ENCODE results near the gene VAV2. TPM values are rescaled to one million over a fixed set of nuclear protein-coding genes. Genes with fewer than 3 reads are reported as not detected.

VAV2 gene
- total and polyA plus RNA-seq, 4 donors = 4.9 to 26.4 (median 17.0) TPM

DNA sequence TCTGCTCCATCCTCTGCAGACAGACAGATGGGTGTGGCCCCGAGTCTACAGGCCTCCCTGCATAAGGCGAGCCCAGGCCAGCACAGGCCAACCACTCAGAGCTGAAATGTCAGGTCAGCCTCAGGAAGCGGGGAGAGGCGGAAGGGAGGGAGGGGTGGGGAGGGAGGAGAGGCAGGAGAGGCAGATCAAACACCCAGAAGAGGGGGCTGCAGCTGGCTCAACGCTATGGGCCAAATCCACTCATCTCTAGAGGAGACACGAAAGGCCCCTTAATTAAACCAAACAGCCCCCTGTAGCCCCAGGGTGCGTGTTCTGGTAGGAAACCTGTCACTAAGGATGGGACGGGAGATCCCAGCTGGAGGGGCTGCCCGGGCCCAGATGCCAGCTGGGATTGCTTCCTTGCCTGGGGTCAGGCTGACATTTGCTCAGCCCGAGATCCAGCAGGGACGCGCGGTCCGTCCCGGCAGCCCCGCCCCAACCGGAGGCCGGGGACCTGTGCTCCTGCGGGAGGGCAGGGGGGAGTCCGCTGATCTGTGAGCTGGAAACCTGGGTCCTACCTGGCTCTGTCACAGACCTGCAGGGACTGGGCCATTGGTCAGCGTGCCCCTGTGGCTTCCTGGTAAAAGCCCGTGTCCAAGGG lies 156.7 kb downstream of the VAV2 start:
- 90% methylated on average over 22 of the region's 22 CpGs for WGBS
- no peak overlapping the region for H3K9ac ChIP-seq (ENCODE audit: low read depth in 1 of 2, low read length in 2 of 2)
- no peak for DNase-seq (ENCODE audit: low spot score)
- no peak overlapping the region for H3K27ac ChIP-seq (ENCODE audit: low read depth in 1 of 2, low read length in 2 of 2)
- no peaks in the 10 kb centered on the region for H3K27me3 ChIP-seq (ENCODE audit: control insufficient read depth in 4 of 4, insufficient read depth in 4 of 4, low read length in 3 of 4)
- H3K36me3 ChIP-seq (ENCODE audit: control insufficient read depth in 4 of 4, insufficient read depth in 3 of 4, low read depth in 1 of 4, low read length in 3 of 4) = peaks cover 0 to 9% (median 4%) of the 10 kb centered on the region in 4 donors
- H3K9me3 ChIP-seq (ENCODE audit: control insufficient read depth in 4 of 4, low read length in 3 of 4) = no peaks in the 10 kb centered on the region
- H3K4me3 ChIP-seq (ENCODE audit: low read depth in 1 of 3, low read length in 3 of 3) = no peak overlapping the region
- TF ChIP-seq GABPA (IDR thresholded peaks at IDR 0.05 in 1 of 2, conservative IDR thresholded peaks at IDR 0.05 in 1 of 2) (no peak), RAD21 (IDR thresholded peaks at IDR 0.05) (no peak), NR2F2 (IDR thresholded peaks at IDR 0.05) (no peak), FOXA1 (IDR thresholded peaks at IDR 0.05) (no peak)
- H3K4me1 ChIP-seq (ENCODE audit: control insufficient read depth in 4 of 4, insufficient read depth in 4 of 4, low read length in 3 of 4) = peaks cover 0 to 6% (median 1%) of the 10 kb centered on the region in 4 donors

DNA sequence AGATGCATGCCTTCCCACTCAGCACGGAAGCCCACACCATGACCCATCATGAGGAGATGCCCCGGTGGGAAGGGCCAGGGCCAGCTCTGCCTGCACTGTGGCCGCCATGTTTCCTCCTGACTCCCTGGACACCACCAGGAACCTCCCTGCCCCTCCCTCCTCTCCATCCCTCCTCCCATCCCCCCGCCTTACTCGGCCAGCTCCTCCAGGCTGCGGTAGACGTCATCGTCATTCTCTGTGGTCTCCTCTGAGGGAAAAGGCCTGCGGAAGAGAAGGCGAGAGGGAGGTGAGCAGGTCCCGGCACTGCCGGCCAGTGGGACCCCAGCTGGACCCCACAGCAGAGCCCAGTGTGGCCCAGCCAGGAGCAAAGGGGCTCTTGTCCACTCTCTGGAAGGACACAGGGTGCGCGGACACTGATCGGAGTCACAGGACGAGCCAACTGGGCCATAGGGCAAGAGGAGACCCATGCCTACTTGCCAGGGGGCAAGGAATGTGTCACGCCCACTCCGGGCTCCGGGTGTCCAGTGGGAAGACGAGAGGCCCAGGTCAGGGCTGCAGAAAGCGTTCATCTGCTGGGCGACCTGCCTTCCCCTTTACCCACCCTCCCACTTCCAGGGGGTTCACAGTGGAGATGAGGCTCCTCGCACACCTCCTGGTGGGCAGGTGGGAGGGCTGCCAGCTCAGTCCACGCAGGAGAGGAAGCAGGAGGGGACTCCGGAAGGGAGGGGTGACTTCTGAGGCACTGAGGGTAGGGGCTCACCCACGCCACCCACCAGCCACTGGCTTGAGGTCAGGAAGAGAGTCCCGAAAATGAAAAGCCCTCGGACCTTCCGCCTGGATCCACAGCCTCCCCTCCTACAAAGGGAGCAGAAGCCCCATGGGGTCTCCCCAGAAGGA lies 157.8 kb downstream of the VAV2 start:
- no peak overlapping the region for H3K9ac ChIP-seq (ENCODE audit: low read depth in 1 of 2, low read length in 2 of 2)
- H3K27ac ChIP-seq (ENCODE audit: low read depth in 1 of 2, low read length in 2 of 2) = no peak overlapping the region
- H3K9me3 ChIP-seq (ENCODE audit: control insufficient read depth in 4 of 4, low read length in 3 of 4) = no peaks in the 10 kb centered on the region
- H3K4me1 ChIP-seq (ENCODE audit: control insufficient read depth in 4 of 4, insufficient read depth in 4 of 4, low read length in 3 of 4) = no peaks in the 10 kb centered on the region
- 93% methylated on average over 29 of the region's 29 CpGs for WGBS
- peaks cover 0 to 17% (median 6%) of the 10 kb centered on the region in 4 donors for H3K36me3 ChIP-seq (ENCODE audit: control insufficient read depth in 4 of 4, insufficient read depth in 3 of 4, low read depth in 1 of 4, low read length in 3 of 4)
- DNase-seq (ENCODE audit: low spot score) = no peak
- no peaks in the 10 kb centered on the region for H3K27me3 ChIP-seq (ENCODE audit: control insufficient read depth in 4 of 4, insufficient read depth in 4 of 4, low read length in 3 of 4)
- H3K4me3 ChIP-seq (ENCODE audit: low read depth in 1 of 3, low read length in 3 of 3) = no peak overlapping the region
- no peak for TF ChIP-seq RXRA (IDR thresholded peaks at IDR 0.05)
- TF ChIP-seq, protein P1, sequence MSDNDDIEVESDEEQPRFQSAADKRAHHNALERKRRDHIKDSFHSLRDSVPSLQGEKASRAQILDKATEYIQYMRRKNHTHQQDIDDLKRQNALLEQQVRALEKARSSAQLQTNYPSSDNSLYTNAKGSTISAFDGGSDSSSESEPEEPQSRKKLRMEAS (IDR thresholded peaks at IDR 0.05) = no peak
- TF ChIP-seq, protein P2, sequence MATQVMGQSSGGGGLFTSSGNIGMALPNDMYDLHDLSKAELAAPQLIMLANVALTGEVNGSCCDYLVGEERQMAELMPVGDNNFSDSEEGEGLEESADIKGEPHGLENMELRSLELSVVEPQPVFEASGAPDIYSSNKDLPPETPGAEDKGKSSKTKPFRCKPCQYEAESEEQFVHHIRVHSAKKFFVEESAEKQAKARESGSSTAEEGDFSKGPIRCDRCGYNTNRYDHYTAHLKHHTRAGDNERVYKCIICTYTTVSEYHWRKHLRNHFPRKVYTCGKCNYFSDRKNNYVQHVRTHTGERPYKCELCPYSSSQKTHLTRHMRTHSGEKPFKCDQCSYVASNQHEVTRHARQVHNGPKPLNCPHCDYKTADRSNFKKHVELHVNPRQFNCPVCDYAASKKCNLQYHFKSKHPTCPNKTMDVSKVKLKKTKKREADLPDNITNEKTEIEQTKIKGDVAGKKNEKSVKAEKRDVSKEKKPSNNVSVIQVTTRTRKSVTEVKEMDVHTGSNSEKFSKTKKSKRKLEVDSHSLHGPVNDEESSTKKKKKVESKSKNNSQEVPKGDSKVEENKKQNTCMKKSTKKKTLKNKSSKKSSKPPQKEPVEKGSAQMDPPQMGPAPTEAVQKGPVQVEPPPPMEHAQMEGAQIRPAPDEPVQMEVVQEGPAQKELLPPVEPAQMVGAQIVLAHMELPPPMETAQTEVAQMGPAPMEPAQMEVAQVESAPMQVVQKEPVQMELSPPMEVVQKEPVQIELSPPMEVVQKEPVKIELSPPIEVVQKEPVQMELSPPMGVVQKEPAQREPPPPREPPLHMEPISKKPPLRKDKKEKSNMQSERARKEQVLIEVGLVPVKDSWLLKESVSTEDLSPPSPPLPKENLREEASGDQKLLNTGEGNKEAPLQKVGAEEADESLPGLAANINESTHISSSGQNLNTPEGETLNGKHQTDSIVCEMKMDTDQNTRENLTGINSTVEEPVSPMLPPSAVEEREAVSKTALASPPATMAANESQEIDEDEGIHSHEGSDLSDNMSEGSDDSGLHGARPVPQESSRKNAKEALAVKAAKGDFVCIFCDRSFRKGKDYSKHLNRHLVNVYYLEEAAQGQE (IDR thresholded peaks at IDR 0.05) = no peak
- TF ChIP-seq, protein P3, sequence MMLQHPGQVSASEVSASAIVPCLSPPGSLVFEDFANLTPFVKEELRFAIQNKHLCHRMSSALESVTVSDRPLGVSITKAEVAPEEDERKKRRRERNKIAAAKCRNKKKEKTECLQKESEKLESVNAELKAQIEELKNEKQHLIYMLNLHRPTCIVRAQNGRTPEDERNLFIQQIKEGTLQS (IDR thresholded peaks at IDR 0.05) = no peak
- TF ChIP-seq FOXA2 (IDR thresholded peaks at IDR 0.05) = no peak
- no peak for TF ChIP-seq JUND (IDR thresholded peaks at IDR 0.05)
- no peak for TF ChIP-seq SP1 (IDR thresholded peaks at IDR 0.05)
- no peak for TF ChIP-seq EGR1 (IDR thresholded peaks at IDR 0.05; ENCODE audit: low read depth in 2 of 2)
- TF ChIP-seq TAF1 (conservative IDR thresholded peaks at IDR 0.05) = no peak
